HG03196 (cell line): ENCODE data around the gene IL5RA.
A peak's percentile ranks its signal among the peaks of the same experiment; 100 is the strongest.

Source experiments
- ATAC-seq: cut with Tn5 transposase; IDR thresholded peaks from one replicate; pipeline ENCODE4 v1.9.1; 2021; ENCODE audit not compliant: unreplicated experiment

IL5RA gene

DNA sequence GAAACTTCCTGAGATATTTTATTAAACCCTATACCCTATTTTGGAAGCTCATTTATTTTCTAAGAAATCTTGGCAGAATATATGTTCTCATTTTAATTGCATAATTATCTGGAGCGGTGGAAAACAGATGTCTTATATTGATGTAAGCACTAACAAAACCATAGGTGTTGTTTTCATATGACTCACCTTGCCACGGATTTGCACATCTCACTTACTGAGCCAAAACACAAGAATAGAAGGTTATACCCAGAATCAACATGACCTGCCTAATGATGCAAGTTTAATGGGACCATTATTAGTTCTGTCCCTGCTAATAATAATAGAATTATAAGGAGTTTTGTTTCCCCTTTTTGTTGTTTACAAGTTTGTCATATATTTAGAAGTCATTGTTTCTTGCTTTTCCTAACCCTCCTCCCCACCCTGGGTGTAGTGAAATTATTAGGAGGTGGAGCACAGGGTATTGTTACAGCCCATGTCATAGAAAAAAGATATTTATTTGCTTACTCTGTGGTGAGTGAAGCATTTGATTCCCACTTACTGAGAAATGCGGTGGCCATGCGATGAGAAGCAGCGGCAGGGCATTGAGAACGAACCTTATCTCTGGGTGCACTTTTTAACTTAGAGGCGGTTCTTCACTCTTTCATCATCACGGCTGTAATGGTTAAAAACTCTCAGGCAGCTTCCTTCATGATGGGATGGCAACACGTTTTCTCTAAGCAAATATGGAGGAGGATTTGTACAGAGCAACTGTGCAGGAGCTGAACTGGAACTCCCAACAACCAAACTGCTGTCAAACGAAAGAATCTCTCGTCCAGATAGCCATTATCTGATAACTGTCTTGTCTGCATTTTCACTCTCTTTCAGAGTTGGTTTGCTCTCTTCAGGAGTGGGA, 521 bp downstream of the IL5RA start:
- peak; percentile 77 for ATAC-seq

DNA sequence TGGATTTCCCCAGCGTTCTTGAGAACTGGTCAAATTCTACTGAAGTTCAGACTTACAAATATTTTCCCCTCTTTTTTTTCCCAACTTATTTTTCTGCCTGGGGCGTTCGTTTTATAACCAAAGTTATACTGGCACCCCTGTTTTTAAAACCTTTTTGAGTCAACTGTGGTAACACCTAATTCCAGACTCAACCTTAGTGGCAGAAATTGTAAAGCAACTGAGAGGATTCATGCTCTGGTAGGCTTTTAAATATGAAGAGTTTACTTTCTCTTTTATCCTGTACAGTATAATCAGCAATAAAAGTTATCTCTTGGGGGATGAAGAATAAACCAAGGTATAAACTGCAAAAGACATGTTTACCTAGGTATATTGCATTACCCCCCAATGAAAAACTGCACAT, 2.3 kb downstream of the IL5RA start:
- peak; percentile 36 for ATAC-seq

GRCh38 chr3:3107181-3107580, 3.0 kb downstream of the IL5RA start:
- no peak for ATAC-seq

DNA sequence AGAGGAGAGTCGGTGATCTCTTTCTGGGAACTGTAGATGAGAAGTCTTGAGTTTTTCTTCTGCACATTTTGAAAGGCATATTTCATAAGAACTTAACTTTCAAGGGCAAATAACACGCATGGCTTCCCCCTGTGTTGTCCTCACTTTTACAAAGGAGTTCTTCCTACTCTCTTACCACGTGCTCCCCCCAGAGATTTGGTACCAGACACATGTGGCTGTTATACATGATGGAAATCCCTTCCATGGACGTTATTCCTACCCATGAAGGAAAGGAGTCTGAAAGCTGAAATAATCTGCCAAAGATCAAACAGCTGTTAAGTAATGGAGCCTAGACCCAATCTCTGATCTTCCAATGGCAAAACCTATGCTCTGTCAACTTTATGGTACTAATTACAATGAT, 4.4 kb downstream of the IL5RA start:
- no peak for ATAC-seq

GRCh38 chr3:3105246-3105645, 4.9 kb downstream of the IL5RA start:
- no peak for ATAC-seq

DNA sequence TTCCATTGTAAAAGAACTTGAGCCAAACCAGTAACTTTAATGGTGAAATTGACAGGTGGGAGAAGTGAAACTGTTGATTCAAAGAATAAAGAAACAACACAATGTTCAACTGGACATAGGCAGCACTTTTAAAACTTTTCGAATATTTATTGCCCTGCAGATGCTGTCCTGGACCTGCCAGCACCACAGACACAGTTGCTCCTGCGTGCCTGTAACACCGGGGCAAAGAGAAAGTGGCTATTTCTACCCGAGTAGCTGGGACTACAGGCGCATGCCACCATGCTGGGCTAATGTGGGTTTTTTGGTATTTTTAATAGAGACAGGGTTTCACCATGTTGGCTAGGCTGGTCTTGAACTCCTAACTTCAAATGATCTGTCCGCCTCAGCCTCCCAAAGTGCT, 7.4 kb downstream of the IL5RA start:
- ATAC-seq = no peak

GRCh38 chr3:3101660-3102458, 8.3 kb downstream of the IL5RA start:
- no peak for ATAC-seq

DNA sequence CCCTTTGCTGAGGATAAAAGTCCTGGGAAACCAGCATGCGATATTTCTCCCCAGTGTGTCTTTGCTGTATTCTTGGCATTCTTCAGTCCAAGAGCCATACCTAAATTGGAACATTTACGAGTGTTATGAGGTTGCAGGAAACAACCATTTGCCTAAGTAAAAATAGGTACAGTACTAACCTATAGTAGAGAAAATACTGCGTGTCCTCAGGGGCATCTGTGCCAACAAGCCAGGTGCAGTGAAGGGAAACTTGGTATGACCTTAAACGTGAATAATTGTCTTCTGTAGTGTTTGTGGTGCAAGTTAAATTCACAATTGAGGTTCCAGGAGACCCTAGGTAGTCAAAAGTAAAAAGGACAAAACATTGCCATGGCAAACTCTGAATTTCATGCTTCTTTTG, 12.2 kb downstream of the IL5RA start:
- ATAC-seq = no peak

- ATAC-seq = peak; percentile 97
These were observed 21.2 kb downstream of the IL5RA start for GRCh38 chr3:3089017-3089416.

- ATAC-seq = no peak
These were observed 22.3 kb downstream of the IL5RA start for GRCh38 chr3:3087716-3088465.

- no peak for ATAC-seq
These were observed 22.9 kb downstream of the IL5RA start for GRCh38 chr3:3087279-3087678.

DNA sequence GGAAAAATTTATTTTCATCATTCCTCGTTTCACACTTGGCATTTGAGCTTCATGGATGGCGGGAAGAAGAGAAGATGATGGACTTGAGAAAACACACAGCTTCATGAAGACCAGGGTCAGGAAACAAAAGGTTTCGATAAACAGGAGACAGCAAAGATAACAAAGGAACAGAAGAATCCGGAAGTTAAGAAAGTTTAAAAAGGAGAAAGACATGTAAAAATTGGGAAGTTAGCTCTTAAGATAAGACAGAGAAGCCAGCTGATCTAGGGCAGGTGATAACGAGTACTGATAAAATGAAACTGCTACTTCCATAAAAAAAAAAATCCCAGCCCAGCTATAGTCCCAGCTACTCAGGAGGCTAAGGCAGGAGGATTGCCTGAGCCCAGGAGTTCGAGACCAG, 23.9 kb downstream of the IL5RA start:
- no peak for ATAC-seq

- ATAC-seq = no peak
These were observed 24.4 kb downstream of the IL5RA start for GRCh38 chr3:3085782-3086181.

DNA sequence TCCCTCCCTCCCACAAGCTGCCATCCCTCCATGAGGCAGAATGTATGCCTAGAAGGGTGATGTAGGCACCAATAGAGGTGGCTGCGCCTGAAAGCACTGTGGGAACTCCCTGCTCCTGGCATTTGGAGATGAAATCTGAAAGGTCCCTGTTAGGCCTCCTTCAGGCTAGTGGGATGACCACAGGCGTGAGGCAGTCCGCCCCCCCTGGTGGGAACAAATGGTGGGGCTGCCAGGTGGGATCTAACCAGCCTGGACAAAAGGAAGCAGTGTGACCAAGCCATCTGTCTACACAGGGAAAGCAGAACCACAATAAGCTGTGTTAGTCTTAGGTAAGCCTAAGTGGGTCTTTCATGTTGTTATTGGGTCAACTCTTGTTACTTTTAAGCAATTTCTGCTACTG, 25.3 kb downstream of the IL5RA start:
- ATAC-seq = no peak

- peak; percentile 77 for ATAC-seq
These were observed 27.8 kb downstream of the IL5RA start for GRCh38 chr3:3082234-3082924.

DNA sequence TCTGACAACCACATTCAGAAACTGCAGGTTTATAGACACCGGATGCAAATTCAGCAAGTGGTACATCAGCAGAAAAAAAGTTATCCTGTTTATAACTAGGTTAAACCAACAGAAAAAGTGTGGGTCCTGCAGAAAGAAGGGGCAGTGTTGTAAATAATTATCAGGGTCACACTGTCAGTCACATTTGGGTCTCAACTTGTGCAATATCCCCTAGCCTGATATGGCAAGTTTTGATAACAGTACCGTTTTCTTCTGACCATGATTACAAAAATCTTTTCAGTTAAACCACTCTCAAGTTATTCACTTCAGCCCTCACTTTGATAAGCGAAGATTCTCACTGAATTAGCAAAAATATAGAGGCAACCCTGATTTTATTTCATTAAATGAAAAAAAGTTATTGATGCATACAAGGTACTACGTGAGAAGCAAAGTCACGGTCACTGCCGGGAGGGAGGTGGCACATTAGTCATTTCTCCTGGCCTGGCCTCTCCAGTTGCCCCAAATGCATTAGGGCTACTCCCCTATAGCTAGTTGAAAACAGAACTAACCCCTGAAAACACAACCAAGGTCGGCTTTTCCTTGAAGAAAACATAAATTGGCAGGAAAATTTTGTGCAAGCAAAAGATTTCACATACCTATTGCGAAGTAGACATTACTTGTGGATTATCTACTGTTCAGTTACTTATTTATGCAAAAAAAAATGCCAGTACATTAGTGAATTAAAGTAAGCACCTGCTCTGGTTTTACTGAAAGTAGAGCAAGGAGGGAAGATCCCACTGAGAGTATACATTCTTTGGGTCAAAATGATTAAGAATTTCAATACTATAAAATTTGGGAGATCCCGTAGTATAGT, 28.6 kb downstream of the IL5RA start:
- ATAC-seq = peak; percentile 71

DNA sequence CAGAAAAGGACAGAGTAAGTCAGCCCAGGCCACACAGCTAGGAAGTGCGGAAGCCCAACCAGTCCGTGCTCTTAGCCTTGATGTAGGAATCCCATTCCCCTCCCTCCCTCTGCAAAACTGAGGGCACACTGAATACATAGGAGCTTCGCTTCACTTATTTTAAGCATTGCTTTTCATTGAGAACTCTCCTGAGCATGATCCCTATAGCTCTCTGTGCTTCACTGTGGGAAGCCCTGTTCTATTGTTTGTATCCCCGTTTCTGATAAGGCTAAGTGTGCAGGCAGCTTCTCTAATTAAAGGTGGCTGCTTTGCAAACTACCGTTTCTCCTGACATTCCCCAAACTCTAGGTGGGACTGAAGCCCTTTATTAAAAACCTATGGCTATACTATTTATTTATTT, 29.9 kb downstream of the IL5RA start:
- ATAC-seq = no peak

GRCh38 chr3:3074551-3075257, 35.5 kb downstream of the IL5RA start:
- ATAC-seq = peak; percentile 84

- ATAC-seq = no peak
These were observed 39.0 kb downstream of the IL5RA start for GRCh38 chr3:3071136-3071535.
